HG02970 (cell line): ENCODE data around the gene MCM7.
A peak's percentile ranks its signal among the peaks of the same experiment; 100 is the strongest.
"Not testable (repeated sequence)": the region's sequence is repeated elsewhere in the genome, so short reads cannot be mapped to it uniquely, and the experiment has no call there.

Source experiments
- ATAC-seq: cut with Tn5 transposase; IDR thresholded peaks from one replicate; pipeline ENCODE4 v1.9.1; 2021; ENCODE audit warnings: mild to moderate bottlenecking, moderate library complexity, moderate number of reproducible peaks; ENCODE audit not compliant: unreplicated experiment, low FRiP score

MCM7 gene

GRCh38 chr7:100101016-100101862, at the start of gene MCM7, which contains the start of gene AP4M1:
TSS of gene MCM7 (minus strand) at chr7:100101397. CDS start at chr7:100101294, 103 bp downstream.
TSS of gene AP4M1 (plus strand) at chr7:100101643. CDS start at chr7:100101715, 72 bp downstream.
- ATAC-seq: peak; percentile 77

GRCh38 chr7:100148559-100149328, 47.5 kb upstream of the MCM7 start, which contains the start of gene LAMTOR4:
TSS of gene LAMTOR4 (plus strand) at chr7:100148918. CDS start at chr7:100148973, 55 bp downstream.
- ATAC-seq: peak; percentile 96

GRCh38 chr7:100148225-100148558, 47.0 kb upstream of the MCM7 start:
- no peak for ATAC-seq

GRCh38 chr7:100147278-100147677, 46.1 kb upstream of the MCM7 start:
- no peak for ATAC-seq

- ATAC-seq: not testable (repeated sequence)
Observed at GRCh38 chr7:100146350-100146749, 45.2 kb upstream of the MCM7 start.

- no peak for ATAC-seq
Observed at GRCh38 chr7:100142461-100142860, 41.3 kb upstream of the MCM7 start.

GRCh38 chr7:100141555-100141949, 40.4 kb upstream of the MCM7 start:
- no peak for ATAC-seq

GRCh38 chr7:100137851-100138760, 36.9 kb upstream of the MCM7 start:
- ATAC-seq: no peak

GRCh38 chr7:100132697-100133151, 31.5 kb upstream of the MCM7 start:
- ATAC-seq: no peak

GRCh38 chr7:100132126-100132525, 30.9 kb upstream of the MCM7 start:
- no peak for ATAC-seq

- ATAC-seq: no peak
Observed at GRCh38 chr7:100130608-100131453, 29.6 kb upstream of the MCM7 start.

GRCh38 chr7:100130220-100130607, 29.0 kb upstream of the MCM7 start:
- ATAC-seq: not testable (repeated sequence)

GRCh38 chr7:100128637-100128963, 27.4 kb upstream of the MCM7 start:
- no peak for ATAC-seq

- ATAC-seq: peak; percentile 12
Observed at GRCh38 chr7:100127866-100128636, 26.9 kb upstream of the MCM7 start.

- ATAC-seq: peak; percentile 65
Observed at GRCh38 chr7:100126931-100127865, 26.0 kb upstream of the MCM7 start, which contains the start of gene MBLAC1. TSS of gene MBLAC1 (plus strand) at chr7:100126967. CDS start at chr7:100127396, 429 bp downstream.

GRCh38 chr7:100126239-100126930, 25.2 kb upstream of the MCM7 start:
- no peak for ATAC-seq
